AG04449 (cell line): ENCODE results near the gene SLC4A9.
A peak's percentile ranks its signal among the peaks of the same experiment; 100 is the strongest.

Source experiments
- CTCF ChIA-PET: fragments of 350-600 bp; formaldehyde crosslinking; extraction: SDS; loops from one replicate; lab custom pipeline; 2021; ENCODE audit warnings: antibody characterized with exemption; lab: Yijun Ruan, JAX
- POLR2A ChIA-PET: fragments of 400-600, 350-600 bp; formaldehyde crosslinking; extraction: SDS; loops from one replicate; lab custom pipeline; 2020; ENCODE audit warnings: antibody characterized with exemption, inconsistent platforms; lab: Yijun Ruan, JAX
- DNase-seq: peaks from one replicate; pipeline ENCODE4 v3.0.0-alpha.2; 2010; ENCODE audit warnings: low read depth, low spot score
- H3K4me3 ChIP-seq: 2 replicates; pipeline ENCODE4 v1.5.1; 2011; ENCODE audit warnings: low read depth, mild to moderate bottlenecking, control low read depth, low read length
- TF ChIP-seq, protein P1 (sequence below): IDR thresholded peaks from one replicate; pipeline ENCODE4 v1.5.1; 2011; ENCODE audit warnings: mild to moderate bottlenecking, moderate library complexity, low read length, control low read depth, inconsistent platforms; ENCODE audit not compliant: insufficient read depth; ENCODE audit errors: missing control alignments

The SLC4A9 gene

DNA sequence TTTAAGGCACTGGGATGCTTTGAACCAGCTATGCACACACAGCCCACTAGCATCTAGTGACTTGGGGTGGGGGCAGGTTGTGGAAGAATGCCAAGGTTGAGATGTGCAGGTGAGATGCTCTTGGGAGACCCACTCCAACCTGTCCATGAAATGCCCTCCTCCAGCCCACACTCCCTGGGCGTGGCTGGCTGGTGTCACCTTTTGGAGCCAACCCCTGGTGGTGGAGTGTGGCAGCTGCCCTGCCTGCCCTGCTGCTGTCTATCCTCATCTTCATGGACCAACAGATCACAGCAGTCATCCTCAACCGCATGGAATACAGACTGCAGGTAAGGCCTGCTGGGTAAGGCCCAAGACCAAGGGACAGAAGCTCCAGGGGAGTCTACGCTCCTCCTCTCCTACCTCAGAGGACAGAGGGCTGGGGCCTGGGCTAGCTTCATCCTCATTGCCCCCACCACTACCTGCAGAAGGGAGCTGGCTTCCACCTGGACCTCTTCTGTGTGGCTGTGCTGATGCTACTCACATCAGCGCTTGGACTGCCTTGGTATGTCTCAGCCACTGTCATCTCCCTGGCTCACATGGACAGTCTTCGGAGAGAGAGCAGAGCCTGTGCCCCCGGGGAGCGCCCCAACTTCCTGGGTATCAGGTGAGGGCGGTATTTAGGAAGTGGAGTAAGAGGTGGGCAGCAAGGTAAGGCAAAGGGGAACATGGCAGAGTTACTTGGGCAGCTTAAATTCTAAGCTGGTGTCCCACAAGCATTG is 7.4 kb downstream of the SLC4A9 start:
- TF ChIP-seq, protein P1, sequence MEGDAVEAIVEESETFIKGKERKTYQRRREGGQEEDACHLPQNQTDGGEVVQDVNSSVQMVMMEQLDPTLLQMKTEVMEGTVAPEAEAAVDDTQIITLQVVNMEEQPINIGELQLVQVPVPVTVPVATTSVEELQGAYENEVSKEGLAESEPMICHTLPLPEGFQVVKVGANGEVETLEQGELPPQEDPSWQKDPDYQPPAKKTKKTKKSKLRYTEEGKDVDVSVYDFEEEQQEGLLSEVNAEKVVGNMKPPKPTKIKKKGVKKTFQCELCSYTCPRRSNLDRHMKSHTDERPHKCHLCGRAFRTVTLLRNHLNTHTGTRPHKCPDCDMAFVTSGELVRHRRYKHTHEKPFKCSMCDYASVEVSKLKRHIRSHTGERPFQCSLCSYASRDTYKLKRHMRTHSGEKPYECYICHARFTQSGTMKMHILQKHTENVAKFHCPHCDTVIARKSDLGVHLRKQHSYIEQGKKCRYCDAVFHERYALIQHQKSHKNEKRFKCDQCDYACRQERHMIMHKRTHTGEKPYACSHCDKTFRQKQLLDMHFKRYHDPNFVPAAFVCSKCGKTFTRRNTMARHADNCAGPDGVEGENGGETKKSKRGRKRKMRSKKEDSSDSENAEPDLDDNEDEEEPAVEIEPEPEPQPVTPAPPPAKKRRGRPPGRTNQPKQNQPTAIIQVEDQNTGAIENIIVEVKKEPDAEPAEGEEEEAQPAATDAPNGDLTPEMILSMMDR: no peak
- ChIA-PET CTCF (interaction anchor here (0.9 to 12.9 kb wide), 8 partner anchors 9 to 352 kb away, joined by 3 to 542 read pairs (median 8); no protein-coding TSS in a partner anchor), POLR2A (no interaction called here)

DNA sequence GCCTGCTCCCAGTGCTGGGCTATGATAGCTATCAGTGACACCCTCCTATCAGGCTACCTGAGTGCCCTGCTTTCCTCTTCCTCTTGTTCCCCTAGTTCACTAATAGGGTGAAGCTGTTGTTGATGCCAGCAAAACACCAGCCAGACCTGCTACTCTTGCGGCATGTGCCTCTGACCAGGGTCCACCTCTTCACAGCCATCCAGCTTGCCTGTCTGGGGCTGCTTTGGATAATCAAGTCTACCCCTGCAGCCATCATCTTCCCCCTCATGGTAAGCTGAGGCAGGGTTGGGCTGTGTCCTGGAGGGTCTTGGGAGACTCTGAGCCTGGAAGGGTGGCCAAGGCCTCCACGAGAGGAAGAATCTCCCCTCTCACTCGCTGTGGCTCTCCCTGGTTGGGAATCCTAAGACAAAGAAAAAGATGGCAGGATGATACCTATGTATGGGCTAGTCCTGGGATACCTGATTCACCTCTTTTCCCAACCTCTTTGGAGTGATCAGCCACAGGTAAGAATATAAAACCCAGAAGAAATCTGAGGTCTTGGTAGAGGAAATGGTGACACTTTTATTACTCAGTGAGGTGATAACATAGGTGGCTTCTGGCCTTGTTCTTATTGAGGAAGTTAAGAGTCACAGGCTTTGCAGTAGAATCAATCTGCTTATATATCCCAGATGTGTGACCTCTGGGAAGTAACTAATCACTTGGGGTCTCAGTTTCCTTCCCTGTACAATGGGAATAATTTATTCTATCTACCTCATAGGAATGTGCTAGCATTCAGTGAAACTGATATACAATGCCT is 11.6 kb downstream of the SLC4A9 start:
- no peak overlapping the region for H3K4me3 ChIP-seq
- no peak for DNase-seq
- ChIA-PET CTCF (interaction anchor here (0.8 to 4.1 kb wide), 28 partner anchors 7 to 349 kb away, joined by 3 to 43 read pairs (median 6); partner anchors contain the start of genes ANKHD1, EIF4EBP3 and TMCO6), POLR2A (no interaction called here)
- TF ChIP-seq, protein P1: no peak

More for the DNA sequence above, 7.4 kb downstream of the SLC4A9 start:
- no peak overlapping the region for H3K4me3 ChIP-seq
- no peak for DNase-seq

DNA sequence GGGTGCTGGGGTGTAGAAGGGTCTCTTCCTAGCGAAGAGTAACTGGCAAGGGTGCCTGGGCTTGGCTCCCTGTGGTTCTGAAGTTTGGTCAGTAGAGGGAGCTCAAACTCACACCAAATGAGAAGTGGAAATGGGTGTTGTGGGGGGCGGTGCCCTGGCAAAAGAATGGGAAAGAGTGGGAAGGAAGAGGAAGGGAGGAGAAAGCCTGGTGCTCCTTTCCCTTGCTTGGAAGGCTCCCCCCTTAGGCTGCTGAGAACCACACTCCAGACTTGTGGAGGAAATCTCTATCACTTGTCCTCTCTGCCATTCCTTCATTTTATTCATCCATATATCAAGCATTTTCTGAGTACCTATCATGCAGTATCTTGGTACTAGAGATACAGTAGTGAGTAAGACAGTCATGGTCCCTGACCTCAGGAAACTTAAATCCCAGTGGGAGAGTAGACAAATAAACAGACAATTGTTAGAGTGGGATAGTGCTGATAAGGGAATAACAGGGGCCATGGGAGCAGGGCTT is 13.0 kb downstream of the SLC4A9 start:
- POLR2A ChIA-PET: no interaction called here
- CTCF ChIA-PET: interaction anchor here (0.6 to 4.1 kb wide), 58 partner anchors 9 to 351 kb away, joined by 3 to 43 read pairs (median 4); partner anchors contain the start of genes ANKHD1, EIF4EBP3, HBEGF and IK
- H3K4me3 ChIP-seq: no peak overlapping the region
- TF ChIP-seq, protein P1: peak; percentile 76
- DNase-seq: no peak

DNA sequence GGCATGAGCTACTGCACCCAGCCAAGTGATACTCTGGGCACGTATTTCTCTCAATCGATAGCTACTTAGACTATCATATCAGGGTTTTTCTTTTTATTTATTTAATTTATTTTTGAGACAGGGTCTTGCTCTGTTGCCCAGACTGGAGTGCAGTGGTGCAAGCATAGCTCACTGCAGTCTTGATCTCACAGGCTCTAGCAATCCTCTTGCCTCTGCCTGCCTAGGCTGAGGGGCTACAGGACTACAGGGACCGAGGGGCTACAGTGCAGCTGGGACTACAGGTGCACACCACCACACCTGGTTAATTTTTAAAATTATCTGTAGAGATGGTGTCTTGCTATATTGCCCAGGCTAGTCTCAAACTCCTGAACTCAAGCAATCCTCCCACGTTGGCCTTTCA is 21.4 kb downstream of the SLC4A9 start:
- H3K4me3 ChIP-seq: no peak overlapping the region
- TF ChIP-seq, protein P1: no peak
- ChIA-PET POLR2A (no interaction called here), CTCF (interaction anchor here (1.0 to 2.6 kb wide), 3 partner anchors 8 to 18 kb away, joined by 3 to 22 read pairs (median 5); no protein-coding TSS in a partner anchor)
- DNase-seq: no peak

DNA sequence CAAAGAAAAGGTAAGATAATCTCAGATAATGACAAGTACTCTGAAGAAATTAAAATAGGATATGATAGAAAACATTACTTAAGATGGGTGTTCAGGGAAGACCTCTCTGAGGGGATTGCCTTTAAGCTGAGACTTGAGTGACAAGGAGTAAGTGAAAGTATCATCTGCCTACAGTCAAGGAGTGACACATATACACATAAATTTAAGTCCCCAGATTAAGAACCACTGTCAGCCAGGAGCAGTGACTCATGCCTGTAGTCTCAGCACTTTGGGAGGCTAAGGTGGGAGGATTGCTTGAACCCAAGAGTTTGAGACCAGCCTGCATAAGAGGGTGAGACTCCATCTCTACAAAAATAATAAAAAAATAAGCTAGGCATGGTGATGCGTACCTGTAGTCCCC is 22.0 kb downstream of the SLC4A9 start:
- ChIA-PET CTCF (interaction anchor here (0.6 to 2.6 kb wide), 3 partner anchors 9 to 21 kb away, joined by 3 to 22 read pairs (median 8); no protein-coding TSS in a partner anchor), POLR2A (no interaction called here)
- no peak for DNase-seq
- H3K4me3 ChIP-seq: no peak overlapping the region
- TF ChIP-seq, protein P1: no peak
